Limb (tissue), 2 donors: ENCODE data around the gene NF2.
A peak's percentile ranks its signal among the peaks of the same experiment; 100 is the strongest.

Source experiments
- DNase-seq, 2 donors: peaks; one replicate each; pipeline ENCODE4 v3.0.0-alpha.2; 2016; ENCODE audit errors: extremely low spot score in 2 of 2

NF2 gene

DNA sequence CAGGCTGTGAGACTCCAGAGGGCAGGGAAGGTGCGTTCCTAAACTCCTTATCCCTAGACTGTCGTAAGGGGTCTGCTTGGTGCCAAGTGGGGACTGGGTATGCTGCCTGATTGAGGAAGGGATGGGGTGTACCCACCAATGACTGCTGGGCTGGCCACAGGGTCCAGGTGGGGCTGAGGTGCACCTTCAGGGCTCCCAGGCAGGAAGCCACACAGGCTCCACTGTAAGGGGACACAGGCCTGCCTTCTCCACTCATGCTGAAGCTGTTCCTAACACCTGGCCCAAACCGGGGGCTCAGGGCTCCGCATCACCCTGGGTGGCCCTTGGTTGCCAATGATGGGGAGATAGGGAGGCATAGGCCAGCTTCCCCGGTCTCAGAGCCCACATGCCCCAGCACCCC, 136.8 kb downstream of the NF2 start:
- DNase-seq: no peak

DNA sequence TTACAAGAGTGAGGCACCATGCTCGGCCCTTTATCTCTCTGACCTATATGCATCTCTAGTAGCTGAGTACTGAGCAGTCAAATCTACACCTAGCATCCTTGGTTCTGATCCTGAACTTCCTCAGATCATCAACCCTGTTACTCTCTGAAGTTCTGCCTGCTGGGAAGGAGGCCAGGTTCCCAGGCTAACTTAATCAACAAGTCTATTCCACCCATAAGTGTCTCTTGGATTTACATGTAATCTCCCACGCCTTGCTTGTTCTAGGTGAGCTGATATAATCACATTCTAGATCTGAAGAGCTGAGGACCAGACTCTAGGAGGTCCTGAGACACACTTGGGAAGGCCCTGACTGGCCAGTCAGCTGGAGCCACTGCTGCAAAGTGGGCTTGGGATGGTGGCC, 138.5 kb downstream of the NF2 start:
- no peak for DNase-seq

GRCh38 chr22:29742326-29742725, 138.9 kb downstream of the NF2 start:
- DNase-seq: no peak

DNA sequence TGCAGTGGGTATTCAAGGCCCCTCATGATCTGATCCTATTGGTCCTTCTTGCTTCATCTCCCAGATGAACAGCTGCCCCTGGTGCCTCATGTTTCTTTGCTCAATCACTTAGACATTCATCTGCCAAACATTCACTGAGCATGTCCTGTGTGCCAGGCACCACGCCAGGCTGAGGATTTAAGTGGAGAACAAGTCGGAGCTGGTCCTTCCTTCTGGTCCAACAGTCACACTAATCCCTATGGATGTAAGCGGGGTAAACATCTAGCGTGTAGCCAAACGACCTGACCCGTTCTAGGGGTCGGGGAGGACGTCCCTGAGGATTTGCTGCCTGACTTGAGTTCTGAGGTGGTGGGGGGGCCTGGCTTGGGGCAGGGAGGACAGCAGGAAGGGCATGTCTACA, 141.5 kb downstream of the NF2 start:
- DNase-seq: peak in 1 of 2 donors; percentile 36

- no peak for DNase-seq
These were observed 144.4 kb downstream of the NF2 start for GRCh38 chr22:29747832-29748231.
